Naive thymus-derived CD4-positive, alpha-beta T cell (primary cell): ENCODE data around the gene CEACAM5. TPM values are rescaled to one million over a fixed set of nuclear protein-coding genes. Genes with fewer than 3 reads are reported as not detected.

ENCODE experiments used
- ATAC-seq: fragments of 150-1000 bp; cut with Tn5 transposase; 2 replicates; pipeline ENCODE4 v1.10.0; 2021; ENCODE audit warnings: mild to moderate bottlenecking, moderate library complexity
- CTCF ChIA-PET: fragments of 350-600 bp; sonication (Branson Sonifier 250); formaldehyde crosslinking; loops from one replicate; lab custom pipeline; 2021; ENCODE audit warnings: antibody characterized with exemption; lab: Charles Lee
- POLR2A ChIA-PET: fragments of 350-600 bp; sonication (Branson Sonifier 250); formaldehyde crosslinking; loops from one replicate; lab custom pipeline; 2021; ENCODE audit warnings: antibody characterized with exemption, inconsistent platforms; lab: Charles Lee
- DNase-seq, 9 donors: peaks; one replicate each; pipeline versions ENCODE4 v3.0.0 to v3.0.0-alpha.2; 2020 to 2022; ENCODE audit warnings: mixed read lengths in 1 of 9
- H3K27ac ChIP-seq: one replicate; pipeline ENCODE4 v1.7.0; 2013; ENCODE audit warnings: mild to moderate bottlenecking, low read depth, low read length, moderate library complexity
- H3K27me3 ChIP-seq, 2 donors: one replicate each; pipeline ENCODE4 v1.7.0; 2013; ENCODE audit warnings: low read length in 2 of 2, mild to moderate bottlenecking in 2 of 2, moderate library complexity in 2 of 2; ENCODE audit not compliant: control insufficient read depth in 2 of 2, insufficient read depth in 2 of 2
- H3K36me3 ChIP-seq, 3 experiments: 1 replicate in 2 of 3; 2 replicates in 1 of 3; pipeline ENCODE4 v1.7.0; 2013; ENCODE audit warnings: low read length in 3 of 3, mild to moderate bottlenecking in 3 of 3, moderate library complexity in 1 of 3; ENCODE audit not compliant: insufficient read depth in 3 of 3, control insufficient read depth in 2 of 3
- H3K4me1 ChIP-seq, 2 donors: one replicate each; pipeline ENCODE4 v1.7.0; 2013; ENCODE audit warnings: low read length in 2 of 2, mild to moderate bottlenecking in 2 of 2, moderate library complexity in 1 of 2; ENCODE audit not compliant: control insufficient read depth in 2 of 2, insufficient read depth in 2 of 2
- H3K4me3 ChIP-seq: 2 replicates; pipeline ENCODE4 v1.7.0; 2013; ENCODE audit warnings: mild to moderate bottlenecking, low read length
- H3K9me3 ChIP-seq, 3 experiments: 1 replicate in 2 of 3; 2 replicates in 1 of 3; pipeline ENCODE4 v1.7.0; 2013; ENCODE audit warnings: low read length in 3 of 3; ENCODE audit not compliant: control insufficient read depth in 2 of 3
- H3K27ac Mint-ChIP-seq, 9 donors: one replicate each; pipeline ENCODE4 v1.8.0; 2020 to 2022; ENCODE audit warnings: mixed read lengths in 9 of 9, mild to moderate bottlenecking in 8 of 9, moderate library complexity in 5 of 9, inconsistent platforms in 2 of 9
- H3K27me3 Mint-ChIP-seq, 5 donors: one replicate each; pipeline ENCODE4 v1.8.0; 2021 to 2022; ENCODE audit warnings: mixed read lengths in 5 of 5, mild to moderate bottlenecking in 1 of 5
- H3K36me3 Mint-ChIP-seq, 5 donors: one replicate each; pipeline ENCODE4 v1.8.0; 2020 to 2022; ENCODE audit warnings: mixed read lengths in 5 of 5, mild to moderate bottlenecking in 3 of 5, inconsistent platforms in 1 of 5
- H3K4me1 Mint-ChIP-seq, 7 donors: one replicate each; pipeline ENCODE4 v1.8.0; 2020 to 2022; ENCODE audit warnings: mixed read lengths in 7 of 7, mild to moderate bottlenecking in 3 of 7, inconsistent platforms in 1 of 7
- H3K4me3 Mint-ChIP-seq, 10 donors: one replicate each; pipeline ENCODE4 v1.8.0; 2020 to 2022; ENCODE audit warnings: mild to moderate bottlenecking in 10 of 10, mixed read lengths in 10 of 10, moderate library complexity in 6 of 10, inconsistent platforms in 2 of 10
- H3K9me3 Mint-ChIP-seq, 11 donors: one replicate each; pipeline ENCODE4 v1.8.0; 2020 to 2022; ENCODE audit warnings: mixed read lengths in 11 of 11, mild to moderate bottlenecking in 4 of 11, inconsistent platforms in 1 of 11, moderate library complexity in 1 of 11
- intact Hi-C, 2 donors: fragments of 100-400 bp; cut with micrococcal nuclease; formaldehyde crosslinking; loops; one replicate each; pipeline ENCODE4 v1.15.1; 2023
- polyA plus RNA-seq, 2 donors: library from polyadenylated mRNA; unstranded; fragments of 300-500 nt; fragmentation: Illumina TruSeq; gene quantifications; one replicate each; pipeline ENCODE4 v1.2.3, GENCODE V29; 2021
- total RNA-seq, 6 experiments: library from RNA in 5 of 6; stranded (reverse) in 5 of 6; gene quantifications; 1 replicate in 5 of 6; 2 replicates in 1 of 6; pipeline ENCODE4 v1.2.3 and lab custom pipeline; 2021 to 2026

The CEACAM5 gene
- total and polyA plus RNA-seq, 7 experiments from 2014 or later, result not detected

DNA sequence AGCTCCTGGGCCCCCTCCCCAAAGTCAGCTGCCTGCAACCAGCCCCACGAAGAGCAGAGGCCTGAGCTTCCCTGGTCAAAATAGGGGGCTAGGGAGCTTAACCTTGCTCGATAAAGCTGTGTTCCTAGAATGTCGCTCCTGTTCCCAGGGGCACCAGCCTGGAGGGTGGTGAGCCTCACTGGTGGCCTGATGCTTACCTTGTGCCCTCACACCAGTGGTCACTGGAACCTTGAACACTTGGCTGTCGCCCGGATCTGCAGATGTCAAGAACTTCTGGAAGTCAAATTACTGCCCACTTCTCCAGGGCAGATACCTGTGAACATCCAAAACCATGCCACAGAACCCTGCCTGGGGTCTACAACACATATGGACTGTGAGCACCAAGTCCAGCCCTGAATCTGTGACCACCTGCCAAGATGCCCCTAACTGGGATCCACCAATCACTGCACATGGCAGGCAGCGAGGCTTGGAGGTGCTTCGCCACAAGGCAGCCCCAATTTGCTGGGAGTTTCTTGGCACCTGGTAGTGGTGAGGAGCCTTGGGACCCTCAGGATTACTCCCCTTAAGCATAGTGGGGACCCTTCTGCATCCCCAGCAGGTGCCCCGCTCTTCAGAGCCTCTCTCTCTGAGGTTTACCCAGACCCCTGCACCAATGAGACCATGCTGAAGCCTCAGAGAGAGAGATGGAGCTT is 4.7 kb upstream of the CEACAM5 start:
- H3K27ac Mint-ChIP-seq, result no peak overlapping the region
- no peaks in the 10 kb centered on the region for H3K9me3 ChIP-seq
- CTCF ChIA-PET, result interaction anchor here (1.2 kb wide), 1 partner anchor 51 kb away, joined by 5 read pairs; no protein-coding TSS in a partner anchor
- intact Hi-C loops, result no loop called here
- H3K36me3 ChIP-seq, result no peaks in the 10 kb centered on the region
- POLR2A ChIA-PET, result no interaction called here
- H3K27ac ChIP-seq, result no peak overlapping the region
- H3K4me3 Mint-ChIP-seq, result no peak overlapping the region
- ATAC-seq (no peak), DNase-seq (peak in 1 of 9 donors; percentile 1)
- no peak overlapping the region for H3K4me3 ChIP-seq
- H3K36me3 Mint-ChIP-seq, result no peaks in the 10 kb centered on the region
- no peaks in the 10 kb centered on the region for H3K27me3 ChIP-seq
- peaks cover 0 to 12% (median 5%) of the 10 kb centered on the region in 7 donors for H3K4me1 Mint-ChIP-seq
- H3K4me1 ChIP-seq, result no peaks in the 10 kb centered on the region
- H3K9me3 Mint-ChIP-seq, result peaks cover 0 to 2% (median 0%) of the 10 kb centered on the region in 11 donors
- peaks cover 16 to 40% (median 23%) of the 10 kb centered on the region in 5 donors for H3K27me3 Mint-ChIP-seq

DNA sequence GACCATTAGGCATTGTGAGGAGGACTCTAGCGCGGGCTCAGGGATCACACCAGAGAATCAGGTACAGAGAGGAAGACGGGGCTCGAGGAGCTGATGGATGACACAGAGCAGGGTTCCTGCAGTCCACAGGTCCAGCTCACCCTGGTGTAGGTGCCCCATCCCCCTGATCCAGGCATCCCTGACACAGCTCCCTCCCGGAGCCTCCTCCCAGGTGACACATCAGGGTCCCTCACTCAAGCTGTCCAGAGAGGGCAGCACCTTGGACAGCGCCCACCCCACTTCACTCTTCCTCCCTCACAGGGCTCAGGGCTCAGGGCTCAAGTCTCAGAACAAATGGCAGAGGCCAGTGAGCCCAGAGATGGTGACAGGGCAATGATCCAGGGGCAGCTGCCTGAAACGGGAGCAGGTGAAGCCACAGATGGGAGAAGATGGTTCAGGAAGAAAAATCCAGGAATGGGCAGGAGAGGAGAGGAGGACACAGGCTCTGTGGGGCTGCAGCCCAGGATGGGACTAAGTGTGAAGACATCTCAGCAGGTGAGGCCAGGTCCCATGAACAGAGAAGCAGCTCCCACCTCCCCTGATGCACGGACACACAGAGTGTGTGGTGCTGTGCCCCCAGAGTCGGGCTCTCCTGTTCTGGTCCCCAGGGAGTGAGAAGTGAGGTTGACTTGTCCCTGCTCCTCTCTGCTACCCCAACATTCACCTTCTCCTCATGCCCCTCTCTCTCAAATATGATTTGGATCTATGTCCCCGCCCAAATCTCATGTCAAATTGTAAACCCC is 2.8 kb upstream of the CEACAM5 start:
- intact Hi-C loops, result loop anchor here in 1 of 2 donors (1.0 to 5.0 kb wide), 2 partner anchors 63 to 80 kb away; no protein-coding TSS in a partner anchor
- no peaks in the 10 kb centered on the region for H3K9me3 ChIP-seq
- no peaks in the 10 kb centered on the region for H3K4me1 ChIP-seq
- H3K27ac ChIP-seq, result no peak overlapping the region
- Mint-ChIP-seq H3K27ac (peak overlapping the region in 1 of 9 donors; percentile 80), H3K9me3 (peaks cover 0 to 2% (median 0%) of the 10 kb centered on the region in 11 donors), H3K27me3 (peaks cover 16 to 42% (median 23%) of the 10 kb centered on the region in 5 donors), H3K4me1 (peaks cover 0 to 12% (median 5%) of the 10 kb centered on the region in 7 donors), H3K4me3 (peak overlapping the region in 1 of 10 donors; percentile 40), H3K36me3 (no peaks in the 10 kb centered on the region)
- ATAC-seq, result no peak
- CTCF ChIA-PET, result interaction anchor here (0.6 to 2.9 kb wide), 4 partner anchors 14 to 75 kb away, joined by 3 to 15 read pairs (median 5); no protein-coding TSS in a partner anchor
- H3K27me3 ChIP-seq, result no peaks in the 10 kb centered on the region
- POLR2A ChIA-PET, result no interaction called here
- no peak overlapping the region for H3K4me3 ChIP-seq
- DNase-seq, result peak in 6 of 9 donors; percentile 10 to 45 (median 28)
- no peaks in the 10 kb centered on the region for H3K36me3 ChIP-seq

DNA sequence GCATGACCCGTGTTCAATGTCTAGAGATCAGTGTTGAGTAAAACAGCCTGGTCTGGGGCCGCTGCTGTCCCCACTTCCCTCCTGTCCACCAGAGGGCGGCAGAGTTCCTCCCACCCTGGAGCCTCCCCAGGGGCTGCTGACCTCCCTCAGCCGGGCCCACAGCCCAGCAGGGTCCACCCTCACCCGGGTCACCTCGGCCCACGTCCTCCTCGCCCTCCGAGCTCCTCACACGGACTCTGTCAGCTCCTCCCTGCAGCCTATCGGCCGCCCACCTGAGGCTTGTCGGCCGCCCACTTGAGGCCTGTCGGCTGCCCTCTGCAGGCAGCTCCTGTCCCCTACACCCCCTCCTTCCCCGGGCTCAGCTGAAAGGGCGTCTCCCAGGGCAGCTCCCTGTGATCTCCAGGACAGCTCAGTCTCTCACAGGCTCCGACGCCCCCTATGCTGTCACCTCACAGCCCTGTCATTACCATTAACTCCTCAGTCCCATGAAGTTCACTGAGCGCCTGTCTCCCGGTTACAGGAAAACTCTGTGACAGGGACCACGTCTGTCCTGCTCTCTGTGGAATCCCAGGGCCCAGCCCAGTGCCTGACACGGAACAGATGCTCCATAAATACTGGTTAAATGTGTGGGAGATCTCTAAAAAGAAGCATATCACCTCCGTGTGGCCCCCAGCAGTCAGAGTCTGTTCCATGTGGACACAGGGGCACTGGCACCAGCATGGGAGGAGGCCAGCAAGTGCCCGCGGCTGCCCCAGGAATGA is 1.5 kb upstream of the CEACAM5 start:
- H3K4me3 ChIP-seq, result peak overlapping the region; percentile 56
- Mint-ChIP-seq H3K4me3 (peak overlapping the region; percentile 60 to 81 (median 74)), H3K27ac (no peak overlapping the region), H3K36me3 (no peaks in the 10 kb centered on the region), H3K4me1 (peaks cover 0 to 12% (median 5%) of the 10 kb centered on the region in 7 donors), H3K27me3 (peaks cover 16 to 45% (median 29%) of the 10 kb centered on the region in 5 donors), H3K9me3 (peaks cover 0 to 2% (median 0%) of the 10 kb centered on the region in 11 donors)
- H3K4me1 ChIP-seq, result no peaks in the 10 kb centered on the region
- intact Hi-C loops, result loop anchor here (1.0 to 5.0 kb wide), 3 partner anchors 39 to 78 kb away; no protein-coding TSS in a partner anchor
- no peaks in the 10 kb centered on the region for H3K36me3 ChIP-seq
- ATAC-seq, result peak; percentile 95
- ChIA-PET CTCF (interaction anchor here (0.5 to 2.9 kb wide), 12 partner anchors 9 to 589 kb away, joined by 3 to 15 read pairs (median 4); no protein-coding TSS in a partner anchor), POLR2A (no interaction called here)
- H3K27me3 ChIP-seq, result no peaks in the 10 kb centered on the region
- no peaks in the 10 kb centered on the region for H3K9me3 ChIP-seq
- DNase-seq, result peak; percentile 58 to 79 (median 72)
- H3K27ac ChIP-seq, result no peak overlapping the region

DNA sequence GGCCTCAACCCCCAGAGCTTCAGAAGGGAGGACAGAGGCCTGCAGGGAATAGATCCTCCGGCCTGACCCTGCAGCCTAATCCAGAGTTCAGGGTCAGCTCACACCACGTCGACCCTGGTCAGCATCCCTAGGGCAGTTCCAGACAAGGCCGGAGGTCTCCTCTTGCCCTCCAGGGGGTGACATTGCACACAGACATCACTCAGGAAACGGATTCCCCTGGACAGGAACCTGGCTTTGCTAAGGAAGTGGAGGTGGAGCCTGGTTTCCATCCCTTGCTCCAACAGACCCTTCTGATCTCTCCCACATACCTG is 969 bp upstream of the CEACAM5 start:
- POLR2A ChIA-PET, result no interaction called here
- ATAC-seq (no peak), DNase-seq (no peak)
- Mint-ChIP-seq H3K4me1 (peaks cover 0 to 12% (median 5%) of the 10 kb centered on the region in 7 donors), H3K27me3 (peaks cover 20 to 45% (median 29%) of the 10 kb centered on the region in 5 donors), H3K9me3 (peaks cover 0 to 2% (median 0%) of the 10 kb centered on the region in 11 donors), H3K36me3 (no peaks in the 10 kb centered on the region), H3K27ac (no peak overlapping the region), H3K4me3 (no peak overlapping the region)
- Histone ChIP-seq H3K9me3 (no peaks in the 10 kb centered on the region), H3K36me3 (no peaks in the 10 kb centered on the region), H3K27me3 (no peaks in the 10 kb centered on the region), H3K27ac (no peak overlapping the region), H3K4me3 (no peak overlapping the region), H3K4me1 (no peaks in the 10 kb centered on the region)
- intact Hi-C loops, result loop anchor here (1.0 to 5.0 kb wide), 3 partner anchors 39 to 78 kb away; no protein-coding TSS in a partner anchor
- CTCF ChIA-PET, result interaction anchor here (0.6 to 2.9 kb wide), 9 partner anchors 9 to 590 kb away, joined by 3 to 15 read pairs (median 4); no protein-coding TSS in a partner anchor

DNA sequence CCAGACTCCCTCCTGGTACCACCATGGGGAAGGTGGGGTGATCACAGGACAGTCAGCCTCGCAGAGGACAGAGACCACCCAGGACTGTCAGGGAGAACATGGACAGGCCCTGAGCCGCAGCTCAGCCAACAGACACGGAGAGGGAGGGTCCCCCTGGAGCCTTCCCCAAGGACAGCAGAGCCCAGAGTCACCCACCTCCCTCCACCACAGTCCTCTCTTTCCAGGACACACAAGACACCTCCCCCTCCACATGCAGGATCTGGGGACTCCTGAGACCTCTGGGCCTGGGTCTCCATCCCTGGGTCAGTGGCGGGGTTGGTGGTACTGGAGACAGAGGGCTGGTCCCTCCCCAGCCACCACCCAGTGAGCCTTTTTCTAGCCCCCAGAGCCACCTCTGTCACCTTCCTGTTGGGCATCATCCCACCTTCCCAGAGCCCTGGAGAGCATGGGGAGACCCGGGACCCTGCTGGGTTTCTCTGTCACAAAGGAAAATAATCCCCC is 505 bp upstream of the CEACAM5 start:
- Mint-ChIP-seq H3K27me3 (peaks cover 19 to 45% (median 28%) of the 10 kb centered on the region in 5 donors), H3K9me3 (peaks cover 0 to 2% (median 0%) of the 10 kb centered on the region in 11 donors), H3K4me3 (no peak overlapping the region), H3K36me3 (no peaks in the 10 kb centered on the region), H3K4me1 (peaks cover 0 to 12% (median 5%) of the 10 kb centered on the region in 7 donors), H3K27ac (no peak overlapping the region)
- intact Hi-C loops, result loop anchor here (1.0 to 5.0 kb wide), 3 partner anchors 38 to 77 kb away; no protein-coding TSS in a partner anchor
- Histone ChIP-seq H3K27ac (no peak overlapping the region), H3K27me3 (no peaks in the 10 kb centered on the region), H3K36me3 (no peaks in the 10 kb centered on the region), H3K4me1 (no peaks in the 10 kb centered on the region), H3K9me3 (no peaks in the 10 kb centered on the region), H3K4me3 (no peak overlapping the region)
- no peak for ATAC-seq
- DNase-seq, result peak in 1 of 9 donors; percentile 5
- ChIA-PET POLR2A (no interaction called here), CTCF (interaction anchor here (1.4 to 2.9 kb wide), 2 partner anchors 45 to 67 kb away, joined by 8 to 15 read pairs; no protein-coding TSS in a partner anchor)
